DMS 273 treated with DMSO at 0.1 percent for 48 hours (cell line): ENCODE data around the gene DBN1.

Experiments
- DNase-seq: peaks from one replicate; lab custom pipeline; 2025; lab: John Stamatoyannopoulos, UW

Gene DBN1

DNA sequence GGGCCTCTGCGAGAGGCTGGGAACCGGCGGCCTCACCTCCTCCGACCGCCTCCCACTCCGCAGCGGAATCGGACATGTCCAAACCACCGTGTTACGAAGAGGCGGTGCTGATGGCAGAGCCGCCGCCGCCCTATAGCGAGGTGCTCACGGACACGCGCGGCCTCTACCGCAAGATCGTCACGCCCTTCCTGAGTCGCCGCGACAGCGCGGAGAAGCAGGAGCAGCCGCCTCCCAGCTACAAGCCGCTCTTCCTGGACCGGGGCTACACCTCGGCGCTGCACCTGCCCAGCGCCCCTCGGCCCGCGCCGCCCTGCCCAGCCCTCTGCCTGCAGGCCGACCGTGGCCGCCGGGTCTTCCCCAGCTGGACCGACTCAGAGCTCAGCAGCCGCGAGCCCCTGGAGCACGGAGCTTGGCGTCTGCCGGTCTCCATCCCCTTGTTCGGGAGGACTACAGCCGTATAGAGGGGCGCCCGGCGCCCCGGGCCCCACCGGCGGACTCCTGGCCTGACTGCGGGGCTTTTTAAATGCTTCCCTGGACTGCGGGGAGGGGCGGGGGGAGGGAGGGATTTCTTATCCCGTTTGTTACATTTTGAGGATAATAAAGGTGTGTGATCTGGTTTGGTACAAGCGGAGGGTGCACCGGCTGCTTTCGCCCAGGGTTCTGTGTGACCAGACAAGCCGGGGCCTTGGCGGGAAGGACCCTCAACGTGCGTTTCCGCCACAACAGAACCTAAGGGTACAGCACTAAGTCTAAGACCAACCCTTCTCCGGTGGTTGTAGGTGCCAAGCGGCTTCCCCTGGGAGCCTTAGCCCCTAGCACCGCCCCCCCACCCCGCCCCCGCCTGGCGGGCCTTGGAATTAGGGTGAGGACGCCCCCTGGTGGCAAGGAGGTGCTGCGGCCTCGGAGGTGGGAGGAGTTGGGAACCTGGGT is 17.5 kb downstream of the DBN1 start:
- DNase-seq, result peak; percentile 65

DNA sequence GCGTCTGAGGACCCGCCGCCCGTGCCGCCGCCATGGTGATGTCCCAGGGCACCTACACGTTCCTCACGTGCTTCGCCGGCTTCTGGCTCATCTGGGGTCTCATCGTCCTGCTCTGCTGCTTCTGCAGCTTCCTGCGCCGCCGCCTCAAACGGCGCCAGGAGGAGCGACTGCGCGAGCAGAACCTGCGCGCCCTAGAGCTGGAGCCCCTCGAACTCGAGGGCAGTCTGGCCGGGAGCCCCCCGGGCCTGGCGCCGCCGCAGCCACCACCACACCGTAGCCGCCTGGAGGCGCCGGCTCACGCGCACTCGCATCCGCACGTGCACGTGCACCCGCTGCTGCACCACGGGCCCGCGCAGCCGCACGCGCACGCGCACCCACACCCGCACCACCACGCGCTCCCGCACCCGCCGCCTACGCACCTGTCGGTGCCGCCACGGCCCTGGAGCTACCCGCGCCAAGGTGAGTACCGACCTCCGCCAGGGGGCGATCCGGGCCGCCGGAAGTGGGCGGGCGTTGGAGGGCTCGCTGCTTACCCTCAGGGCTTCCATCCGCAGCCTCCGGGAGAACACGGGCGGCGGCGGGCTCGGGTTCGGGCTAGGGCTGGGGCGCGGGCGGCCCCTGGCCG is 18.3 kb downstream of the DBN1 start:
- peak; percentile 70 for DNase-seq

DNA sequence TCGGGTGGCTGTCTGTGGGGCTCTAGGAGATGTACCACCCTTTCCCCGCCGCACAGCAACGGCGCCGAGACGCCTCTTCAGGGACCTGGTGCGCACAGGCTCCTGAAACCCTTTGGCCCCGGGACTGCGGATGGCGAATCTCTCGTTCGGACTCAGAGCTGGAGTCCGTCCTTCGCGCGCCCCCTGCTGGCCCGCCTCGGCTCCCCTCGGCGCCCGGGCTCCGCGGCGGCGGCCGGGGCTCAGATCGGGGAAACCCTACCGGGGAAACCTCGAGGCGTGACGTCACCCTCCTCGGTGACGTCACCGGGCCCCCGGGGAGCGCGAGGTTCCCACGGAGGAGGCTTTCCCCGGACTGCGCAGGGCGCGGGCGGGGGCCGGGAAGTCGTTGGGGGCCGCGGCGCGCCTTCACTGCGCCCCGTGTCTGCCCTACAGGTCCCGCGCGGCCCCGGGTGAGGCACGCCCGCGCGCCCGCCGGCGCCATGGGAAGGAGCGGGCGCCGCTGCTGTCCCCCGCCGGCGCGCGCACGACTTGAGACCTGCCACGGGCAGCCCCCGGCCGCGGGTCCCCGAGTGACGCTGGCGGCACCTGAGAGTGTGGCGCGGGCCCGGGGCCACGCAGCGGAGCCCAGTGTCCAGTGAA is 18.9 kb downstream of the DBN1 start:
- DNase-seq, result peak; percentile 70

DNA sequence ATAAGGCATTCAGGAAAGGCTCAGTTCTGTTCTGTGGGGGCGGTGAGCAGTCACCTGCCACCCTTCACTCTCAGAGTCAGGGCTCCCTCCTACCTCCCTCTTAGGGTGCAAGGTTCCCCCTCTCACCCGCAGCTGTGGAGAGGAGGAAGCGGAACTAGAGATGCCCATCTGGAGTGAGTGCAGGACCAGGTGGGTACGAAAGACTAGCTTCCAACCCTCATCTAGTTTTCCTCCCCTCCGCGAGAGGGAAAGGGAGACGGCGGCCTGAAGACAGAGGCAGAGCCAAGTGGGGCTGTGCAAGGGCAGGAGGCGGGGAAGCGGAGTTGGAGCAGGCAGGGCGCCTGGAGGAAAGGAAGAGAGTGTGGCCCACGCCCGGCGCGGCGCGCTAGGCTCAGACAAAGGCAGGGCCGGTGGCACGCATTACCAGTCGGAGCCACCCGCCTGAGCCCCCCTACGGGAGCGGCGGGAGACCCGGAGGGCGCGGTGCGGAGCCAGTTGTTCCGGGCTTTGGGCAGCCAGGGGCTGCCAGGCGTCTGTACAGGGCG is 19.5 kb downstream of the DBN1 start:
- DNase-seq, result no peak

DNA sequence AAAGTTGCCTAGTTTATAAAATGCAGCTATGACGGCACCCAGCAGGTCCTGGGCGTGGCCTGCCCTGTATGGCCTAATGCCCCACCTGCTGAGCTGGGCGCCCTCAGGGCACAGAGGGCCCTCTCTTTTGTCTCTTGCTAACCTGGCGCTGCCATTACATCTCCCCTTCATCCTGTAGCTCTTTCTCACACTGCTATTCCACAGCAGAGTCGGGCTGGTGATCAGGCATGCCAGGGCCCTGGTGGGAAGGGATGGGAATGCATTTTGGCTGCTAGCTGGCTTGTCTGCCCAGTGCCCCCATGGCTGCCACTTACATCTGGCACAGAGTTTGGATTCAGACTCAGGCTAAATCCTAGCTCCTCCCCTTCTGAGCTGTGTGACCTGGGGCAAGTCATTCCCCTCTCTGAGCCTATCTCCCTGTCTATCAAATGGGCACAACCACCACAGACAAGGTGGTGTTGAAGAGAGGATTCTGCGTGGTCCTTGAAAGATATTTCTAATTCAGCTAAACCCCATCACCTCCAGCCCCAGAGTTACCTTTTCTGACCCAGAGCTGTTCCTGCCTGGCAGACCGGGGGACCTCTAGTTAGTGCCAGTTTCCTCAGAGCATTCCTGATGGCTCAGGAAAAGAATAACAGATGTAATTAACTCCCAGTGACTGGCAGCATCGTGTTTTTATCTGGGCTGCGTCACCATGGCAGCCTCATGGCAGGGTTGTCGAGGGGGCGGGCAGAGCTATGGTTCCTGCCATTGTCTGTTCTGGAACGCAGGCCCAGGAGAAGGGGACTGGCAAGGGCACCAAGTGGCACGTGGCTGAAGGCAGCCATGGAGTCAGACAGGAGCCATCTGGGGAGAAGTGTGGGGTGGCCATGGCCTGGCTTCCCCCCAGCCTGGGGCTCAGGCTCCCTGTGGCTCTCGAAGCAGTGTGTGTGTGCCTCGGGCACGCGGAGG is 20.5 kb downstream of the DBN1 start:
- no peak for DNase-seq

DNA sequence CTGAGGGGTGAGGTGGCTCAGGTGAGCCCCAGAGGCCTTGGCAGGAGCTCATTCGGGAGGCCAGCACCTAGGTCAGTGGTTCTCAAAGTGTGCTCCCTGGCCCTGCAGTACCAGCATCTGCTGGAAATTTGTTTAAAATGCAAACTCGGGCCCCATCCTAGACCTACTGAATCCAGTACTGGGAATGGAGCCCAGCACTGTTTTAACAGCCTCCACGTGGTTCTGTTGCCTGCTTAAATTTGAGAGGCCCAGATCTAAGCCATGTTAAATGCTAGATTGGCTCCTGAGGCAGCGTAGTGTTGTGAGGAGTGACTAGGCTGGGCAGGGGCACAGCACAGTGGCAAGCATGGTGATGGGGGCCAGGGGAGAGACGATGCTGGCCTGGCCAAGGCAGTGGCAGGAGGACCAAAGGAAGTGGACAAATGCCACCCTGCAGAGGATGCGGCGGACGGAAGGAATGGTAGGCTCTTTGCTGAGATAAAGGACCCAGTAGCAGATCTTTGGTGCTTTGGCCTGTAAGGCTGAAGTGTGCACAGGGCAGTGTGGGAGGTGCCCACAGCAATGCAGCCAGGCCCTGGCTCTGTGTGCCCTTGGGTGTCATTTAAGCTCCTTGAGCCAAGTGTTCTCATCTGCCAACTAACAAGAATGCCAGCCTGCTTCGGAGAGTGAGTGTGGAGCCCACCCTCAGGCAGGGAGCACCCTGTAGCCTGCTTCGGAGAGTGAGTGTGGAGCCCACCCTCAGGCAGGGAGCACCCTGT is 22.6 kb downstream of the DBN1 start:
- DNase-seq, result no peak

DNA sequence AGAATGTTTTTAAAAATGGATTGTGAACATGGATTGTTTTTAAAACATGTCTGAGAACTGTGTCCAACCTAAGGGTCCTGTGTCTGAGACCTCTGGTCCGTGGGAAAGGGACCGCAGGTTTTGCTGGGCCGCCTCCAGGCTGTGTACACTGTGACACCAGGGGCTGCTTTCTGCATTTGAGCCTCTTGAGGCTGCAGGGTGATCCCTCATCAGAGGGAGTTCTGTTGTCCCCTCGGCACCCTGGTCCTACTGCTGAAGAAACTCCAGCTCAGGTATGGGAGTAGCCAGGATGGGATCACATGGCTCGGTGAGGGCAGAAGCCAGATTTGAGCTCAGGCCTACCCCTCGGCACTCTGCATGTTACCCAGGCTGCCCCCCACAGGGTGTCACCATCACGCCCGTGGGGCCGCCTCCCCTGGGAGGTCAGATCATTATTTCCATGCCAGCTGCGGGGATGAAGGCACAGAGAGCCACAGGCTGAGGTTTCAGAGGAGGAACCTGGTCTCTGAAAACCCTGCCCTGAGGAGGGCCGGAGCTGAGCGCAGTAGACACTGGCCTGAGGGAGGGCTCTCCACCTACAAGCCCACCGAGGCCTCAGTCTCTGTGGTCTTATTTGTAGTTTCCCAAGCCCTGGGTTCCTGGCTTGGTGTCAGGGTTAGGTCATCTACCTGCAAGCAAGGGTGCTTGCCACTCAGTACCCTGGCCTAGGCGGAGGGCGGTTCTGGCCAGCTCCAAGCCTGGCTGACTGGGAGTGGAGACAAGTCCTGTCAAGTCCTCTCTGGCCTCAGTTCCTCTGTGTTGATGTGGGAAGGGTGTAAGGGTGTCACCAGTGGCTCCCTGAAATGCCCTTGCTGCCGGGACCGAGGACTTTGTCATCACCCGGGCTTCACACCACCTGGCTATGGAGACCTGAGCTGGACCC is 24.0 kb downstream of the DBN1 start:
- DNase-seq, result no peak

DNA sequence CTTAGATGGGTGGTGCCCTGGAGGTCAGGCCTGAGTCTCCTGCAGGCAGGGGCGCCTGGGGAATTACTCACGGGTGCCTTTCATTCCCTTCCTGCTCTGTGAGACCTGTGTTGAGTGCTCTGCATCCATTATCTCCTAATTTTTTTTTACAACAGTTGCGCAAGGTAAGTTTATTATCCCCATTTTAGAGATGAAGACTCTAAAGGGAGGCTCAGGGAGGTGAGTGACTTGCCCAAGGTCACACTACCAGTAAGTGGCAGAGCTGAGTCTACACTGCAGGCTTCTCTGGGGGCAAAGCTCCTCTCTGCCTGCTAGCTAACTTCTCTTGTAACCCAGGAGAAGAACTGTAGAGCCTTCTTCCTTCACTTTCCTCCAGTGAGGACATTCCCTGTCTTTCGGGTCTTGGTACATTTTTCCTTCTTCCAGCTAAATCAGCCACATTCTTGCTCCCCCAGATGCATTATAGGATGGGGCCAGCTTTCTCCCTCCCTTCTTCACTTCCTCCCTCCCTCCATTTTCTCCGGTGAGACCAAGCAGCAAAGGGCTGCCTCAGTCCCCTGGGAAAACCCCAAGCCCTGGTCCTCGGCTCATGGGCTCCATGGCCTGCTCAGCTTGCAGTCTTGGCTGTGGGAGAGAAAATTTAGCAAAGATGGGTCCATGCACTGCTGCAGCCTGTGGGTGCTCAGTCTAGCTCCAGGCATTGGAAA is 25.0 kb downstream of the DBN1 start:
- no peak for DNase-seq

DNA sequence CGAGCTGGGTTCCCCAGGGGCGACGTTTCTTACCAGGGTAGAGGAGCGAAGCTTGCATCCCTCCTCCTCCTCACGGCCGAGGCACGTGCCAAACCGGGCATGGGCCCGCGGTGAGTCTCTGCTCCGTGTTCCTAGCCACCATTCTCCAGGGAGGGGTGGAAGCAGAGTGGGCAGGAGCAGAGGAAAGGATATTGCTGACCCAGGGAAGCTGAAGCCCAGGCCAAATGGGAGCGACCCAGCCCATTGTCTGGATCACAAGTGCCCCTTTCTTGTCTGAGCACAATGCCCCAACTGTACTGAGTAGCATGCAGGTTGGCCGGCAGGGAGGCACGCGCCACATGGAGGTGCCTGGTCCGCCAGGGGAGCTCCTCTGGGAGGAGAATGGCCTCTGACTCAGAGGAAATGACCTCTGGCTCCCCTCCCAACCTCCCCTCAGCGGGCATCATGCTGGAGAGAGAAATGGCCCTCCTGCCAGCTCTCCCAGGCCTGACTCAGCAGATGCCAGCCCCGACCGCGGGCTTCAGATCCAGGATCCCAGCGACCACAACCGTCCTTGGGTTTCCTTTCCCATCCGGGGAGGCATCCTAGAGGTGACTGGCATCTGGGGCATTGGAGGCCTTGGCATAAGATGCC is 25.7 kb downstream of the DBN1 start:
- no peak for DNase-seq

DNA sequence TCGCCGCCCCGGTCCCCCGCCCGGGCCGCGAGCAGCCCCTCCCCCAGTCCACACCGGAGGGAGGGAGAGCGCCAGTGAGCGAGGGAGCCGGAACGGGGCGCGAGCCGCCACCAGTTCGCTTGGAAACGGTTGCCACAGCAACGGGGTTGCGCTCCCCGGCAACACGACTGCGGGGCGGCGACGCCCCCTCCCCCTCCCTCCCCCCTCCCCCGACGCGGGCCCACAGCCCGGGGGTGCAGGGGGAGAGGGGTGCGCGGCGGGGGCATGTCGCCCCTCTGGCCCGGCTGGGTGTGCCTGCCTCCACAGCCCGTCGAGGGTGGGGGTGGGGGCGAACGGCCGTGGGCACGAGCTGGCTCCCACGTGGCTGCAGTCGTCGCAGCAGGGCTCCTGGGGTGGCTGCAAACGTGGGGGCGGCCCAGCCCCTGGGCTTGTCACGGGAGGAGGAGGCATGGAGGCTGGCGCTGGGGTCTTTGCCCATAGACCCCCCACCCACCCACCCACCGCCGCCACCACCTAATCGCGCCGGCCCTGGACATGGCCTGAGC is 26.3 kb downstream of the DBN1 start:
- DNase-seq, result no peak

DNA sequence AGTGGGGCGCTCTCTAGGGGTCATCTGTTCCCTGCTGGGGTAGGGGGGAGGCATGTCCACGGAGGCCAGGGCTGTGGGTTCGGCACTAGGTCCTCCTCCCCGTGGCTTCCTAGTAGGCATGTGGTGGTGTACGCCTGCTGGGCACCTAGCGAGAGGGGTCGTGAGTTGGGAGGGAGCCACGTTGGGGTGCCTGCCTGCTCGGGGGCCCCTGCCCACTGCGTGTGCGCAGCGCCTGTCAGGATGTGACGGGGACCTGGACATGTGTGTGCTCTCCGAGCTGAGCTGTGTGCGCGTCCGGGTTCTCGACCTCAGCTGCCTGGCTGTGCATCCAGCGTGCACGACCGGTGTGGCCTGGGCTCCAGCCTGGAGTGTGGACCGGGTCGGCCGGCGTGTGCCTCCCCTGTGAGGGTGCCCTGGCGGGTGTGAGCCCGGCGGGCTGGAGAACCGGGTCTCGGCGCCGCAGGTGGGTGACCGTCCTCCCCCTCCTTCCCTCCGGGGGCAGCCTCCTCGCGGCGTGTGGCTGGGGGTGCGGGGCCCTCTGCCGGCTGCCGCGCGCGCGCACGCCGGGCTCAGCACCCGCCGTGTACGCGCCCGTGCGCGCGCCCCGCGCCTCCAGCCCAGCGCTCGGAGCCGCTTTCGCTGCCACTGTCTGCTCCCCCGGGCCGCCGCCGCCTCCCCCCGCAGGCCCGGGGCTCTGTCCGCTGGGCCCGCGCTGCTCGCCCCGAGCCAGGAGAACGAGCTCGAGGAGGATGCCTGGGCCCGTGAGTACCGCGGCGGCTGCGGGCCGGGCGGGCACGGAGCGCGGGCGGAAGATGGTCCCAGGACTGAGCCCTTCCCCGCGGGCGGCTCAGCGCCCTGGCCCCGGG is 27.0 kb downstream of the DBN1 start, which contains the start of gene PRR7:
TSS of gene PRR7 (plus strand) at position 615 of the 866 bp plus-strand sequence. CDS start 8,254 bp downstream, outside the sequence.
- DNase-seq, result peak; percentile 49

DNA sequence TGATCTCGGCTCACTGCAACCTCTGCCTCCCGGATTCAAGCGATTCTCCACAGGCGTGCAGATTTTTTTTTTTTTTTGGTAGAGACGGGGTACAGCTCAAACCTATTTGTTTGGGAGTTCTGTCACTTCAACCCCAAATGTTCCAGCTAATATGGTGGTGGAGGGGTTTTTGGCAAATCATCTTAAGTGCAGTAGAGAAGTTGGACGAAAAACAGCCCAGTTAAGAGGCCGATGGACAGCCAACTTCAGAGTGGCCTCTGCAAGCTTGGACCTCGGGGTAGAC is 27.6 kb downstream of the DBN1 start:
- DNase-seq, result no peak

DNA sequence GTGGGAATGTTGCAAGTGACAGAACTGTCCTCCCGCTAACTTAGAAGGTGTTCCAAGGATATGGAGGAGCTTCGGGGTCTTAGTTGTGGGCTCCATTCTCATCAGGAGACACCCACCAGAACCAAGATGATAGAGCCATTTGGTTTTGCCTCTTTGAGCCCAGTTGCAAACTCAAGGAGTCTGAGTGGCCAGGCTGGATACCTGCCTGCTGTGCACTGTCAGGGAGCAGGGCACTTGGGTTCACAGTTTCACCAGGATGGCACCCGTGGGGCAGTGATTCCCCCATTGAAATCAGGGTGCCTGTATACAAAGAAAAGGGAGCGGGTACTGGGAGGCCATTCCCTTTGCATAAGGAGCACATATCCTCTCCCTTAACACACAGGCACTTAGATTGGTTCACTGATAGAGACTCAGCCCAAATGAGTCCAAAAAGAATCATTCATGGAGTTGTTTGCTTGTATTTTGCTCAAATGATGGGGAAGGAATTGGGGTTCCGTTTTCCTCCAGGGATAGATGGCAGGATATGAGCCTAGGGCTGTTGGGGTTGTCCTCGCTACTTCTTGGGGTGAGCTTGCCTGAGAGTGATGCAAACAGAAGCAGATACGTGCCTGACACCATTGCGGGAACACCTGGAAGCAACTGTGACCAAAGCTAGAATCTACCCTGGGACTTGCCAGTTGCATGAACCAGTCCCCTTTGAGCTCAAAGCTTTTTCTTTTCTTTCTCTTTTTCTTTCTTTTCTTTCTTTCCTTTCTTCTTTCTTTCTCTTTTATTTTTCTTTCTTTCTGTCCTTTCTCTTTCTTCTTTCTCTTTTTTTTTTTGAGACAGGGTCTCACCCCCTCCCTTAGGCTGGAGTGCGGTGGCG is 28.1 kb downstream of the DBN1 start:
- DNase-seq, result no peak

DNA sequence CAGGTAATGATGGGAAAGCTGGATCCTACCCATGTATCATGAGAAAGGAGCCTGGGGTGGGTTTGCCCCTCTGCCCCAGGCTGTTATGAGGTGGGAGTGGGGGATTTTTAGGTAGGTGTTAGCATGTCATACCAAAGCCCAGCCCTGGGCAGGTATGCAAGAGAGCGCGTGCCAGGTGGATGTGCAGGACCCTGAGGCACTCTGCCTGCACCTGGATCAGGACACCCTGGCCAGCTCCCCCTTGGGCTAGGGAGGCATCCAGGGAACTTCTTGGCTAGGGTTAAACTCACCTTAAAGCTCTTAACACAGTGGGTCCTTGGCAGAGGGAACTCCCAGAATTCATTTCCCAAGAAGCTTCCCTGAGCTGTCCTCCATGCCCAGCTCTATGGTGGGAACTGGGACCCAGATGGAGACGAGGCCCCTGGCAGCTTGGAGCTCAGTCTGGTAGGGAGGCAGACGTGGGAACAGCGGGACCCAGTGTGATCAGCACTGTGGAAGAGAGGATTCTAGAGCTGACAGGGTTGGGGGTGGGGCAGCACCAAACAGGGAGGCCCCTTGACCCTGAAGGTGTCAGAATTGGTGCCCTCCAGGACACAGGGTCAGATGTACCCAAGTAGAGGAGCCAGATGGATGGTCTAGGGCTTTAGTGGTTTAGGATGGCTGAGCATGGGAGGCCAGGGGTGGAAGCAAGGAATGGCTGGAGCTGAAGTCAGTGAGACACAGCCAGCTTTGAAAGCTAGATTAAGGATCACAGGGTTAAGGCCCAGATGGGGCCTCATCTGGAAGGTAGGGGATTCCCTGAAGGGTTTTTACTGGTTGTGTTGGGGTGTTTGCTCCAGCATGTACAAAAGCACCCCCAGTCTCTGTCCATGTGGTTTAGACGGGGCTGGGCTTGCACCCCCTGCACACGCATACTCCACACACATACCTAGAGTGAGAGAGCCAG is 29.1 kb downstream of the DBN1 start:
- no peak for DNase-seq
